Mesothelial cell of epicardium (in vitro differentiated cells): ENCODE data around the gene MYZAP. TPM values are rescaled to one million over a fixed set of nuclear protein-coding genes. Genes with fewer than 3 reads are reported as not detected.

Experiments used
- DNase-seq, 2 experiments: peaks; one replicate each; pipeline ENCODE4 v3.0.0; 2021; ENCODE audit warnings: low spot score in 2 of 2; ENCODE audit not compliant: unreplicated experiment in 2 of 2
- H3K27ac Mint-ChIP-seq: 2 replicates; pipeline ENCODE4 v1.8.0; 2021; ENCODE audit warnings: mixed read lengths
- H3K27me3 Mint-ChIP-seq: 2 replicates; pipeline ENCODE4 v1.8.0; 2021; ENCODE audit warnings: low read depth, mixed read lengths
- H3K36me3 Mint-ChIP-seq: 2 replicates; pipeline ENCODE4 v1.8.0; 2021; ENCODE audit warnings: mixed read lengths
- H3K4me1 Mint-ChIP-seq: 2 replicates; pipeline ENCODE4 v1.8.0; 2021; ENCODE audit warnings: mixed read lengths
- H3K4me3 Mint-ChIP-seq: 2 replicates; pipeline ENCODE4 v1.8.0; 2021; ENCODE audit warnings: mild to moderate bottlenecking, moderate library complexity, mixed read lengths
- H3K9me3 Mint-ChIP-seq: 2 replicates; pipeline ENCODE4 v1.8.0; 2021; ENCODE audit warnings: mixed read lengths
- total RNA-seq: library from RNA; stranded (reverse); gene quantifications from 3 replicates; pipeline ENCODE4 v1.2.1, GENCODE V29; 2021
- TF ChIP-seq, protein P1 (sequence below): fragments of 200-600 bp; sonication (generic); IDR thresholded peaks from one replicate; pipeline ENCODE4 v1.5.0; 2021; ENCODE audit warnings: antibody characterized with exemption; ENCODE audit not compliant: unreplicated experiment

Gene MYZAP
- total RNA-seq, 1 donor from 2014 or later: 3.3 TPM

DNA sequence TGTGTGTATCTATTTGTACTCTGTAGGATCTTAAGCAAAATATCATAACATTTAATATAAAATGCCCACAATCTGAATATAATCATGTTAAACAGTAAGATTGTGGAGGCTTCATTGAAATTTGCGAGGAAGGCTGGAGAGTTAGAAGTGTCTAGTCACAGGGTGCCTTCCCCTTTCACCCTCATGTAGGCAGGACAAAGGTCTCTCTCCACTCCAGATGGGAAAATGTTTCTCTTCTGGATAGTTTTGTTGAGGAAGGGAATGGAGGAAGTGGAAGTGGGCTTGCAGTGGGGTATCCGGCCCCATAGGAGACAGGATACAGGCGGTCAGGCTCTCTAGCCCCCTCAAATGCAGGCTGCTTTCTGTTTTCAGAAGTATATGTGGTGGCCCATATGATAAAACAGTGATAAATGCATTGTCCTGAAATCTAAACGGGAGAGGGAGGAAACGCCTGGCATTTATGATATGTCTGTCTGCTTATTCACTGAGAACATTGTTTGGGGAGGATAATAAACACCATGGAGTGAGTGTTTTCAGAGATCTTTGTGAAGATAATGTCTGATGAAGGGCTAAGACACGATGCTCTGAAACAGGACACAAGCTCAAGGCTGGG is 13.3 kb upstream of the MYZAP start:
- Mint-ChIP-seq H3K27ac (no peak overlapping the region), H3K4me1 (peaks cover 10% of the 10 kb centered on the region), H3K4me3 (no peak overlapping the region), H3K36me3 (peaks cover 6% of the 10 kb centered on the region), H3K27me3 (no peaks in the 10 kb centered on the region), H3K9me3 (peaks cover 9% of the 10 kb centered on the region)
- TF ChIP-seq, protein P1, sequence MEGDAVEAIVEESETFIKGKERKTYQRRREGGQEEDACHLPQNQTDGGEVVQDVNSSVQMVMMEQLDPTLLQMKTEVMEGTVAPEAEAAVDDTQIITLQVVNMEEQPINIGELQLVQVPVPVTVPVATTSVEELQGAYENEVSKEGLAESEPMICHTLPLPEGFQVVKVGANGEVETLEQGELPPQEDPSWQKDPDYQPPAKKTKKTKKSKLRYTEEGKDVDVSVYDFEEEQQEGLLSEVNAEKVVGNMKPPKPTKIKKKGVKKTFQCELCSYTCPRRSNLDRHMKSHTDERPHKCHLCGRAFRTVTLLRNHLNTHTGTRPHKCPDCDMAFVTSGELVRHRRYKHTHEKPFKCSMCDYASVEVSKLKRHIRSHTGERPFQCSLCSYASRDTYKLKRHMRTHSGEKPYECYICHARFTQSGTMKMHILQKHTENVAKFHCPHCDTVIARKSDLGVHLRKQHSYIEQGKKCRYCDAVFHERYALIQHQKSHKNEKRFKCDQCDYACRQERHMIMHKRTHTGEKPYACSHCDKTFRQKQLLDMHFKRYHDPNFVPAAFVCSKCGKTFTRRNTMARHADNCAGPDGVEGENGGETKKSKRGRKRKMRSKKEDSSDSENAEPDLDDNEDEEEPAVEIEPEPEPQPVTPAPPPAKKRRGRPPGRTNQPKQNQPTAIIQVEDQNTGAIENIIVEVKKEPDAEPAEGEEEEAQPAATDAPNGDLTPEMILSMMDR: no peak
- no peak for DNase-seq

DNA sequence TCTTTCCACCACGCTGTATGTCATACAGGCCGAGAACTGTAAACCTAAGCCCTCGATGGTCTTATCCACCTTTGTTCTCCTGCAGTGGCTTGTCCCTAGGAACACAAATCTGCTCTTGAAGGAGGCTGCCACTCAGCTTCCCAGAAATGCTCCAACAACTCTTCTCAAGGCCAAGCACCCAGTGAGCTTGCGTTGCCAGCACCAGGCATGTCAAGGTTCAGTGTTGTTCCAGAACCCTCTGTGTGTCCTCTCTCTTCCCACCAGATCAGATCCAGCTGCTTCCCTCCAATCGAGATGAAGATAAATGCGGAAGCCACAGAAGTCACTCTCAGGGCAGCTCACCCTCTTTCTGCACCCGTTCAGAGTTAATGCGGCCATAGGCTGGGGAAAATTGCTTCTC is 11.3 kb upstream of the MYZAP start:
- H3K27ac Mint-ChIP-seq: no peak overlapping the region
- peaks cover 15% of the 10 kb centered on the region for H3K9me3 Mint-ChIP-seq
- H3K36me3 Mint-ChIP-seq: peaks cover 11% of the 10 kb centered on the region
- H3K4me1 Mint-ChIP-seq: peaks cover 10% of the 10 kb centered on the region
- TF ChIP-seq, protein P1: no peak
- H3K4me3 Mint-ChIP-seq: no peak overlapping the region
- H3K27me3 Mint-ChIP-seq: no peaks in the 10 kb centered on the region
- DNase-seq: no peak

DNA sequence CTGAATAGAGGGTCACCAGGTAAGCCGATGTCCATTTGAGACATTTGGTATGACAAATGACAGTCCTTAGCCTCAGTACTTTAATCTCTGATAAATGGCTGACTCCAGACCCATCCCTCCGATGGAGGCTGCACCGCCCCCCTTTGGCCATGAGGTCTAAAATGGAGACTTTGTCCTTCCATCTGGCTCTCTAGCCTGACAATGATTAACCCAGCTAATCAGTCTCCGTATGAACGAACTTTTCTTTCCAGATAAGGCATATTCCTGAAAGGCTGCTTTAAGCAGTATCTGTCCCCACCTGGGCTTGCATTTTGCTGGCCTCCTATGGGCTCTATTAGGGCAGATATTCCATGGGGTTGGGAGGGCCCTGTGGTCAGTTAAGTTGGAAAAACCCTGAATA is 10.8 kb upstream of the MYZAP start:
- peaks cover 11% of the 10 kb centered on the region for H3K36me3 Mint-ChIP-seq
- H3K27ac Mint-ChIP-seq: no peak overlapping the region
- TF ChIP-seq, protein P1: no peak
- no peaks in the 10 kb centered on the region for H3K27me3 Mint-ChIP-seq
- no peak overlapping the region for H3K4me3 Mint-ChIP-seq
- peaks cover 15% of the 10 kb centered on the region for H3K9me3 Mint-ChIP-seq
- H3K4me1 Mint-ChIP-seq: peaks cover 10% of the 10 kb centered on the region
- no peak for DNase-seq

DNA sequence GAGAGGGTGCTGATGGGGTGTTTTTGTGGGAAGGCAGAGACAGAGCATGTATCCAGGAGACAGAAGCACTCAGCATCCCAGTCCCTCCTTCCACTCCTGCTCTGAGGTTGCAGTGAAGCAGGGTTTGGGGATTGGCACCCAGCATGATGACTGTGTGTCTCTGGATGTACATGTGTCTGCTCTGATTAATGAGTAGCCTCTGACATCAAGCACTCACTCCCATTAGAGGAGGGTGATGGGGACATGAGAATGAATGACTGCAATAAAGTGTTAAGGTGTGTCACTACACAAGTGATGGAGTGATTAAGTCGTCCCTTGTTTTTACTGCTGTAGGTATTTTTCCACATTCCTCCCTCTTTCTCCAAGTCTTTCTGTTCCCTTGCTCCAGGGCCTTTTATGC is 9.6 kb upstream of the MYZAP start:
- no peak for DNase-seq
- TF ChIP-seq, protein P1: no peak
- peaks cover 11% of the 10 kb centered on the region for H3K36me3 Mint-ChIP-seq
- peaks cover 10% of the 10 kb centered on the region for H3K4me1 Mint-ChIP-seq
- H3K4me3 Mint-ChIP-seq: no peak overlapping the region
- H3K9me3 Mint-ChIP-seq: peaks cover 15% of the 10 kb centered on the region
- no peak overlapping the region for H3K27ac Mint-ChIP-seq
- no peaks in the 10 kb centered on the region for H3K27me3 Mint-ChIP-seq

DNA sequence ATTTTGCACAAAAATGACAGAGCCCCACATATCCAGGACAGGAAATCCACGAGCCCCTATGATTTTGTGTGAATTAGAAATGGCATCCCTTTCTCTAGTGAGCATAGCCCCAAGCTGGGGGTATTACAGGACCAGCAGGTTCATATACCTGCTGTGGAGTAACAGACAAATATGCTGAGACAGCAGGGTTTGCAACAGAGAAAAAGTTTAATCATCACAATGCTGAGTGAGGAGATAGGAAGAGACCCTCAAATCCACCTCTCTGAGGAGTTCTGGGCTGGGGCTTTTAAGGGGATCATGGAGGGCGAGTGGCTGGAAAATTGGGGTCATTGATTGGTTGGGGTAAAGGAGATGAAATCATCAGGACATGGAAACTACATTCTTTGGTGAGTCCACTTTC is 8.4 kb upstream of the MYZAP start:
- DNase-seq: no peak
- Mint-ChIP-seq H3K27ac (no peak overlapping the region), H3K27me3 (no peaks in the 10 kb centered on the region), H3K36me3 (peaks cover 11% of the 10 kb centered on the region), H3K4me3 (no peak overlapping the region), H3K9me3 (peaks cover 15% of the 10 kb centered on the region), H3K4me1 (peaks cover 8% of the 10 kb centered on the region)
- TF ChIP-seq, protein P1: no peak

DNA sequence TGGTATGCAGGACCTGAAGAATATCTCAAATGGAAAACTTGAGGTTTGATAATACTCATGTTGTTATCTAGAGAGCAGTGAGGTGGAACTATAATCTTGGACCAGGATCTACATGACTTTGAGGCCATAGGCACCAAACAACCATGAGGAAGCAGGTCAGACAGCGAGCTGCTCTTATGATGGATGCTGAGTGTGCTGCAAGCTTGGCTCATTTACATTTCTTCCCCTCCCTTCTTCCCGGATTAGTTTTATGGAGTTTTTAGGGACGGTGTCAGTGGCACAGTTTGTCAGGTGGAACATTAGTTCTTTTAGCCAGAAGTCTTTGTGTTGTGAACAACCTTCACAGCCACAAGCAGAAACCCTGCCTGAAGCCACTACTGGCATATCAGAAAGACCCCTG is 8.0 kb upstream of the MYZAP start:
- DNase-seq: no peak
- Mint-ChIP-seq H3K27ac (no peak overlapping the region), H3K4me3 (no peak overlapping the region), H3K27me3 (no peaks in the 10 kb centered on the region), H3K9me3 (peaks cover 15% of the 10 kb centered on the region), H3K4me1 (peaks cover 4% of the 10 kb centered on the region), H3K36me3 (peaks cover 11% of the 10 kb centered on the region)
- TF ChIP-seq, protein P1: no peak
